ENCODE results near the gene PLA2G4A. TPM values are rescaled to one million over a fixed set of nuclear protein-coding genes. Genes with fewer than 3 reads are reported as not detected.

Gene PLA2G4A
- total RNA-seq, 1 experiment from 2014 or later = not detected

GRCh38 chr1:186903374-186904136, 74.8 kb downstream of the PLA2G4A start:
- Histone ChIP-seq H3K27me3 (ENCODE audit: control insufficient read depth, insufficient read depth, low read length) (no peaks in the 10 kb centered on the region), H3K9me3 (ENCODE audit: control insufficient read depth, insufficient read depth, low read depth, low read length) (no peaks in the 10 kb centered on the region), H3K4me1 (ENCODE audit: control insufficient read depth, insufficient read depth, low read length) (no peaks in the 10 kb centered on the region), H3K36me3 (ENCODE audit: control insufficient read depth, insufficient read depth, low read length) (no peaks in the 10 kb centered on the region), H3K4me3 (ENCODE audit: low read depth in 2 of 2, low read length in 2 of 2) (no peak overlapping the region), H3K27ac (ENCODE audit: low read length) (no peak overlapping the region)
- intact Hi-C loops (cut with micrococcal nuclease; ENCODE audit: unreplicated experiment) (no loop called here), in situ Hi-C loops (cut with HindIII; ENCODE audit: low pct_unique_long_range_greater_than_20kb, low sequenced_read_pairs) (no loop called here)
- no peak for DNase-seq (ENCODE audit: low read depth, low spot score)
- ChIA-PET POLR2A (no interaction called here), CTCF (no interaction called here)
- BruUV-seq (replicated peaks) = no TSS peak
- no peak for ATAC-seq
- TF ChIP-seq SIN3A (IDR thresholded peaks at IDR 0.05; ENCODE audit: borderline replicate concordance, insufficient read depth, low read depth, low read length) = no peak
- TF ChIP-seq POLR2AphosphoS5 (IDR thresholded peaks at IDR 0.05; ENCODE audit: low read depth, low read length) = no peak
- TF ChIP-seq TCF7L2 (IDR thresholded peaks at IDR 0.05; ENCODE audit: low read depth, low read length) = no peak
- no peak for TF ChIP-seq REST (IDR thresholded peaks at IDR 0.05; ENCODE audit: insufficient read depth in 1 of 2, low read depth in 2 of 2, low read length in 1 of 2)
- TF ChIP-seq CTCF (IDR thresholded peaks at IDR 0.05) = no peak

- TF ChIP-seq CTCF (IDR thresholded peaks at IDR 0.05) (no peak), TCF7L2 (IDR thresholded peaks at IDR 0.05; ENCODE audit: low read depth, low read length) (no peak), SIN3A (IDR thresholded peaks at IDR 0.05; ENCODE audit: borderline replicate concordance, insufficient read depth, low read depth, low read length) (no peak), REST (IDR thresholded peaks at IDR 0.05; ENCODE audit: insufficient read depth in 1 of 2, low read depth in 2 of 2, low read length in 1 of 2) (no peak), POLR2AphosphoS5 (IDR thresholded peaks at IDR 0.05; ENCODE audit: low read depth, low read length) (no peak)
- no peak overlapping the region for H3K27ac ChIP-seq (ENCODE audit: low read length)
- H3K9me3 ChIP-seq (ENCODE audit: control insufficient read depth, insufficient read depth, low read depth, low read length) = no peaks in the 10 kb centered on the region
- BruUV-seq (replicated peaks) = no TSS peak
- H3K36me3 ChIP-seq (ENCODE audit: control insufficient read depth, insufficient read depth, low read length) = no peaks in the 10 kb centered on the region
- in situ Hi-C loops (cut with HindIII; ENCODE audit: low pct_unique_long_range_greater_than_20kb, low sequenced_read_pairs) = no loop called here
- no peaks in the 10 kb centered on the region for H3K27me3 ChIP-seq (ENCODE audit: control insufficient read depth, insufficient read depth, low read length)
- intact Hi-C loops (cut with micrococcal nuclease; ENCODE audit: unreplicated experiment) = no loop called here
- ChIA-PET CTCF (no interaction called here), POLR2A (no interaction called here)
- no peaks in the 10 kb centered on the region for H3K4me1 ChIP-seq (ENCODE audit: control insufficient read depth, insufficient read depth, low read length)
- H3K4me3 ChIP-seq (ENCODE audit: low read depth in 2 of 2, low read length in 2 of 2) = no peak overlapping the region
- ATAC-seq = no peak
- no peak for DNase-seq (ENCODE audit: low read depth, low spot score)
These were observed 75.6 kb downstream of the PLA2G4A start for GRCh38 chr1:186904361-186904760.
